ENCODE results near the gene EARS2.

The EARS2 gene

DNA sequence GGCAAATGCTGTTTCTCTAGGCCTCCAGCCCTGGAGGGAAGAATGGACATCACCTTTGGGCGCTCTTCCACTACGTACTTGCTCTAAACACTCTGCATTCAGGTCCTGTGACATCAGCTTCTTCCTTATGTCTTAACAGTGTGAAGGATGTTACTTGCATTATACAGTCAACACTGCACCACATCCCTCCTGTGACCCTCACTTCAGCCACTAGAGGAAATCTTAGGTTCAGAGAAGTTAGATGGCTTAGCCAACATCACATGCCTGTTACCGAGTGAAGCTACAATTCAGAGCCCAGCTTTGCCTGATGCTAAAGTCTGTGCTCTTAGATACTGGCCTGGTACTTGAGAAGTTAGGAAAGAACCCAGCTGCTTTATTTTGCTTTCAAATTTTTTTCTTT, 18.7 kb upstream of the EARS2 start:
- TF ChIP-seq, protein P1, sequence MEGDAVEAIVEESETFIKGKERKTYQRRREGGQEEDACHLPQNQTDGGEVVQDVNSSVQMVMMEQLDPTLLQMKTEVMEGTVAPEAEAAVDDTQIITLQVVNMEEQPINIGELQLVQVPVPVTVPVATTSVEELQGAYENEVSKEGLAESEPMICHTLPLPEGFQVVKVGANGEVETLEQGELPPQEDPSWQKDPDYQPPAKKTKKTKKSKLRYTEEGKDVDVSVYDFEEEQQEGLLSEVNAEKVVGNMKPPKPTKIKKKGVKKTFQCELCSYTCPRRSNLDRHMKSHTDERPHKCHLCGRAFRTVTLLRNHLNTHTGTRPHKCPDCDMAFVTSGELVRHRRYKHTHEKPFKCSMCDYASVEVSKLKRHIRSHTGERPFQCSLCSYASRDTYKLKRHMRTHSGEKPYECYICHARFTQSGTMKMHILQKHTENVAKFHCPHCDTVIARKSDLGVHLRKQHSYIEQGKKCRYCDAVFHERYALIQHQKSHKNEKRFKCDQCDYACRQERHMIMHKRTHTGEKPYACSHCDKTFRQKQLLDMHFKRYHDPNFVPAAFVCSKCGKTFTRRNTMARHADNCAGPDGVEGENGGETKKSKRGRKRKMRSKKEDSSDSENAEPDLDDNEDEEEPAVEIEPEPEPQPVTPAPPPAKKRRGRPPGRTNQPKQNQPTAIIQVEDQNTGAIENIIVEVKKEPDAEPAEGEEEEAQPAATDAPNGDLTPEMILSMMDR (IDR thresholded peaks at IDR 0.05), result no peak

DNA sequence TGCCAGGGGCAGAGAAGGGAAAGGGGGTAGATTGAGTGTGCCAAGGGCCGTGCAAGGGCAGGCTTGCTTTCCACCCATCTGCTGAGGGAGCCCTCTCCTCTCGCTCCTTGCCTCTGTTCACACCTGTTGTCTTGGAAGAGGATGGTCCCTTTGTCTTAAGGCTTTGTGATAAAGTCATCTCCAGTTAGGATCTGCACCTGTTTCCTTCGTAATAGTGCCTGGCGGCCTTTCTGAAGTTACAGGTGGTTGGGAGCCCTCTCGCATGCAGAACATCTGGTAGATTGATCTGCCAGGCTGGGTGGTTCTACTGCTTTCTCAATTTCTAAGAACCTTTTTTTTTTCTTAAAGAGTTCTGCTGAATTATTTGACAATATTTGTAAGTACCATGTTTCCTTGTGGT, 16.7 kb upstream of the EARS2 start:
- TF ChIP-seq, protein P1 (IDR thresholded peaks at IDR 0.05), result no peak

DNA sequence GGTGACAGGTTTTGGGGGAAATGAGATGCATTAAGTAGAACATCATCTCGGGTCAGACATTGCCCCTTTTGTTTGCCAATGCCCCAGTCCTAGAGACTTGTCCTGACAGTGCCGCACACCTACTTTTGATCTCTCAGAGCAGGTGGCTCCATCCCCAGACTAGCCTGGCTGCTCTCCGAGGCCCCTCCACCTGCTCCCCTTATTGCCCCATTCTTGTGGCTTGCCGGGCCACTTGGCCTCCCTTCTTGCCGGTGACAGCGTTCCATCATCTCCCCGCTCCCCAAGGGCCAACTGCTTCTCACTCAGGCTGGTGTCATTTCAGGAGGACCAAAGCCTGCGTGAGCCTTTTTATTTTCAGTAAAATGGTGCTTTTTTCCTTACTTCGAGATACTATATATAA, 15.2 kb upstream of the EARS2 start:
- TF ChIP-seq, protein P1 (IDR thresholded peaks at IDR 0.05), result no peak

DNA sequence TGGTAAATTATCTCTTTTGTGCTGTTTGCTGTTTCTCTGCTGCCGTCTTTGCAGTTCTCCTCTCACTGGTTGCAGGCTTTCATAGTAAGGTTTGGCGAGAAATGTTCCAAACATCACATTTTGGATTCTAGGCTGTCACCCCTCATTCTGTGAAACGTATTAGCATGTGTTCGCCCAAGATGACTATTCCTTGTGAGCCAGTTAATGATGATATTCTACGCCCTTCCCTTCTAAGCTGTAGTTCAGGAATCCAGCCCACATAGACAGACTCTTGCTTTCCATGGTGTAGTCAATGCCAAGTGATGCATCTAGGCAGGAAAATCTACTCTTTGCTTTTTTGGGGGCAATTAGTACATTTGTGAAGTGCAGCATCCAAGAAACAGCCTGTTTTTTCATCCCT, 14.7 kb upstream of the EARS2 start:
- TF ChIP-seq, protein P1 (IDR thresholded peaks at IDR 0.05), result no peak

DNA sequence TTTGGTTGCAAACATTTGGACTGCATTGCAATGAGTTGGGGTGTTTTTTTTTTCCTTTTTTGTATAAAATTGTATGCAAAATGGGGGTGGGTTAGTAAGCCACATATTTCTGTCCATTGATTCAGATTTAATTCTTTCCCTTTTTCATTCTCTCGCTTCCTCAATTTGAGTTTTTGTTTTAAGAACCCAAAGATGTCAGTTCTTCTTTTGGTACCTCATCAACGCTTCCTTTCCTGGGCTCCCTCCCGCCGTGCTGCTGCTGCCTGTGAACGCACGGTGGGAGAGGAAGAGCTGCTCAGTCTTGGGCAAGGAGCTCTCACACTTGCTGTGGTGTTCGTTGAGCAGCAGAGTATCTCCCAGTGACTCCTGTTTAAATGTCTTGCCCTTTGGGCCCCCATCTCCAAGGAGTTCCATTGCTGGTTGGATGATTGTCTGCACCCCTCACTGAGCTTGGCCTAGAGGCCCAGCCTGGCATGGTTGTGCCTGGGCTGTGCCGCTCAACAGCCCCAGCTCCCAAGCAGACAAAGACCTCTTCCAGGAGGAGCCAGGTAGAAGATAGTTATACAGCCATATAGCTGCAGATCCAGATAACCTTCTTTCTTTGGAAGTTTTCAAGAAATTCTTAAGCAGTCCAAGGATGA, 14.0 kb upstream of the EARS2 start:
- TF ChIP-seq, protein P1 (IDR thresholded peaks at IDR 0.05), result no peak

DNA sequence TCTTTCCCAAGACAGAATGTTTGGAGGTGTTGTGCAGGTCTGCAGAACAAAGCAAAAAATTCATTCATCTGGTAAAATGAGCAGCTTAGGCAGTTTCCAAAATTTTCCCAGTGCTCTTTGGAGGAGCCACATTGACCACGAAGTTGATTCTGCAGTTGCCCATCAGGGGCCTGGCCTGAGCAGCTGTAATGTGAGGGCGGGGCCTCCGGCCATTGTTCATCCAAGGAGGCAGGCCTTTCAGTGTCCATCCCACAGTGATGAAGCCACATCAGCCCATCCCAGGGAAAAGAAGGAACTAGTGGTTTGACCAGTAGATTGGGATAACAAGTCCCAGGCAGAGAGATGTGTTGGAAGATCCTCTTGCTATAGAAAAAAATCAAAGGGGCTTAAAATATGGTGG, 10.5 kb upstream of the EARS2 start:
- TF ChIP-seq, protein P1 (IDR thresholded peaks at IDR 0.05), result no peak

DNA sequence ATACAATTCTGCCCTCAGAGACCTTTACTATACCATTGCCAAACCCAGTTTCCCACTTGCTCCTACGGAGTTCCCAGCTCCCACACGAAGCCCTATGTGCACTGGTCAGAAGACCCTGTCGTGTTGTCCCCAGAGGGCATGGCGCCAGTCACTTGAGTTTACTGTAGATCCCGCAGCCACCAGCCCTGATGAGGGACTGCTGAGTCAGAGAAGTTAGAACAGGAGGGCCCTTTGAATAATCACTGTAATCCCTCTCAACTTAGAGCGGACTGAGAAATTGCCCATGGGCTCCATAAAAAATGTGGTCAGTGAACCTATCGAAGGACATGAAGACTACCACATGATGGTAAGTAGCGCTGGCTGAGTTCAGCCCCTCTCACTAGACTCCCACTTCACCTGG, 9.6 kb upstream of the EARS2 start:
- TF ChIP-seq, protein P1 (IDR thresholded peaks at IDR 0.05), result no peak

Measured in LNCAP (cell line).